ENCODE results near the gene TLCD4. TPM values are rescaled to one million over a fixed set of nuclear protein-coding genes. Genes with fewer than 3 reads are reported as not detected.

TLCD4 gene
- total and polyA plus RNA-seq, 2 of the 8 experiments (the other 6 are each of a cell fraction or from before 2014, with no cell fraction given) = 0.79 to 4.2 TPM

DNA sequence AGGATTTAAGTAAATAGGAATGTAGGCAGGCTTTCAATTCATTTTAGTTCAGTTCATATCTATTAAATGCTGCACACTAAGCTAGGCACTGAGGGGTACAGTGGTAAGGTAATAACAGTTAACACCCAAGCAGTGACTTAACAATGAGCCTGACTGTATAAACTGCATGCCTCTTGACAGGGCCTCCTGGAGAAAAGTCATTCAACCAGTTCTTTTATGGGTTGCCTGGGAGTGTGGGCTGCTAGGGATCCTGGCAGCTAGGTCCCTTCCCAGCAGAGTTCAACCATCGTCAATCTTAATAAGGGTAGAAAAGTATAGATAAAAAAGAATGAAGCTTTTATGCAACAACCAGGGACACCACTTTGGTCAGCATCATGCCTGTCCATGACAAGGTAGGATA, 36.3 kb upstream of the TLCD4 start (continued):
- TF ChIP-seq, protein P1, sequence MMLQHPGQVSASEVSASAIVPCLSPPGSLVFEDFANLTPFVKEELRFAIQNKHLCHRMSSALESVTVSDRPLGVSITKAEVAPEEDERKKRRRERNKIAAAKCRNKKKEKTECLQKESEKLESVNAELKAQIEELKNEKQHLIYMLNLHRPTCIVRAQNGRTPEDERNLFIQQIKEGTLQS (IDR thresholded peaks at IDR 0.05; ENCODE audit: insufficient read depth, low read depth, low read length) = no peak
- TF ChIP-seq EZH2 (IDR thresholded peaks at IDR 0.05; ENCODE audit: low read depth, low read length, severe bottlenecking) (no peak), SRF (IDR thresholded peaks at IDR 0.05; ENCODE audit: low read depth, low read length) (no peak)
- TF ChIP-seq, protein P2, sequence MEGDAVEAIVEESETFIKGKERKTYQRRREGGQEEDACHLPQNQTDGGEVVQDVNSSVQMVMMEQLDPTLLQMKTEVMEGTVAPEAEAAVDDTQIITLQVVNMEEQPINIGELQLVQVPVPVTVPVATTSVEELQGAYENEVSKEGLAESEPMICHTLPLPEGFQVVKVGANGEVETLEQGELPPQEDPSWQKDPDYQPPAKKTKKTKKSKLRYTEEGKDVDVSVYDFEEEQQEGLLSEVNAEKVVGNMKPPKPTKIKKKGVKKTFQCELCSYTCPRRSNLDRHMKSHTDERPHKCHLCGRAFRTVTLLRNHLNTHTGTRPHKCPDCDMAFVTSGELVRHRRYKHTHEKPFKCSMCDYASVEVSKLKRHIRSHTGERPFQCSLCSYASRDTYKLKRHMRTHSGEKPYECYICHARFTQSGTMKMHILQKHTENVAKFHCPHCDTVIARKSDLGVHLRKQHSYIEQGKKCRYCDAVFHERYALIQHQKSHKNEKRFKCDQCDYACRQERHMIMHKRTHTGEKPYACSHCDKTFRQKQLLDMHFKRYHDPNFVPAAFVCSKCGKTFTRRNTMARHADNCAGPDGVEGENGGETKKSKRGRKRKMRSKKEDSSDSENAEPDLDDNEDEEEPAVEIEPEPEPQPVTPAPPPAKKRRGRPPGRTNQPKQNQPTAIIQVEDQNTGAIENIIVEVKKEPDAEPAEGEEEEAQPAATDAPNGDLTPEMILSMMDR (IDR thresholded peaks at IDR 0.05; ENCODE audit: control extremely low read depth in 1 of 3, insufficient read depth in 1 of 3, low read depth in 1 of 3, low read length in 3 of 3) = no peak

Data from H1 (cell line).